K562 (cell line): Measurements from ENCODE around the gene TMEM217. TPM values are rescaled to one million over a fixed set of nuclear protein-coding genes. Genes with fewer than 3 reads are reported as not detected.
A peak's percentile ranks its signal among the peaks of the same experiment; 100 is the strongest.

ENCODE experiments used
- CREM ChIP-seq: IDR thresholded peaks from 2 replicates; pipeline ENCODE4 v1.6.1; 2014; ENCODE audit warnings: antibody characterized with exemption, low read depth
- E2F8 ChIP-seq: fragments of 450-650 bp; IDR thresholded peaks from 2 replicates; pipeline ENCODE4 v1.7.1; 2018; ENCODE audit warnings: mild to moderate bottlenecking, low read depth; ENCODE audit not compliant: partially characterized antibody
- E4F1 ChIP-seq: fragments of 250-450 bp; sonication (Bioruptor Pico); IDR thresholded peaks from 2 replicates; pipeline ENCODE4 v1.5.0; 2021; ENCODE audit warnings: mild to moderate bottlenecking, borderline replicate concordance
- ELF2 ChIP-seq: fragments of 250-450 bp; sonication (Bioruptor Pico); IDR thresholded peaks from 2 replicates; pipeline ENCODE4 v1.5.0; 2021; ENCODE audit warnings: mild to moderate bottlenecking
- HMBOX1 ChIP-seq: sonication (generic); IDR thresholded peaks from 2 replicates; pipeline ENCODE4 v1.6.1; 2016
- PRPF4 ChIP-seq: fragments of 200-400 bp; formaldehyde crosslinking; IDR thresholded peaks from one replicate; pipeline ENCODE4 v1.6.1; 2017; ENCODE audit warnings: low read length, low read depth, mild to moderate bottlenecking; ENCODE audit not compliant: insufficient read depth, poor library complexity, severe bottlenecking
- RB1 ChIP-seq: fragments of 450-650 bp; IDR thresholded peaks from 2 replicates; pipeline ENCODE4 v1.6.1; 2017; ENCODE audit warnings: low read depth, mild to moderate bottlenecking
- RBBP5 ChIP-seq: fragments of 200-600 bp; sonication (generic); IDR thresholded peaks from 2 replicates; pipeline ENCODE4 v1.6.1; 2012; ENCODE audit warnings: borderline replicate concordance, mild to moderate bottlenecking, low read length, control low read depth, inconsistent platforms; ENCODE audit not compliant: insufficient read depth, poor library complexity, severe bottlenecking
- RBM25 ChIP-seq: fragments of 200-400 bp; formaldehyde crosslinking; IDR thresholded peaks from 2 replicates; pipeline ENCODE4 v1.6.1; 2018; ENCODE audit warnings: low read length, low read depth, moderate library complexity; ENCODE audit not compliant: severe bottlenecking
- THRB ChIP-seq: fragments of 450-650 bp; formaldehyde crosslinking; conservative IDR thresholded peaks from 2 replicates; pipeline ENCODE4 v1.4.0; 2022; ENCODE audit warnings: mild to moderate bottlenecking, missing genetic modification characterization
- ZBTB49 ChIP-seq: sonication (generic); formaldehyde crosslinking; IDR thresholded peaks from 2 replicates; pipeline ENCODE4 v1.8.0; 2022; ENCODE audit warnings: missing genetic modification reagents, mild to moderate bottlenecking, borderline replicate concordance
- ZNF764 ChIP-seq: fragments of 250-450 bp; sonication (Bioruptor Pico); IDR thresholded peaks from 2 replicates; pipeline ENCODE4 v1.4.0; 2020; ENCODE audit warnings: low read depth, mild to moderate bottlenecking, moderate library complexity
- polyA plus RNA-seq, 8 experiments: library from polyadenylated mRNA; depleted of rRNA in 4 of 8; stranded (reverse) in 5 of 8; unstranded in 3 of 8; fragments of >200 nt; fragmentation: Nextera tagmentation in 2 of 8; fragmentation: Illumina TruSeq in 1 of 8; extraction: Ambion mirVana in 2 of 8; extraction: Trizol in 1 of 8; gene quantifications; 2 replicates each; pipeline versions ENCODE4 v1.2.1 to v1.2.3, GENCODE V29; 2011 to 2014; ENCODE audit warnings: inconsistent platforms in 1 of 8, missing spikeins in 1 of 8
- total RNA-seq, 7 experiments: library from RNA; depleted of rRNA in 6 of 7; stranded (reverse); fragments of >200 nt in 6 of 7; fragmentation: Illumina TruSeq in 2 of 7; extraction: Trizol in 2 of 7; gene quantifications; 2 replicates each; pipeline versions ENCODE4 v1.2.1 to v1.2.3, GENCODE V29; 2011 to 2021; ENCODE audit warnings: low replicate concordance in 1 of 7

The TMEM217 gene
- total and polyA plus RNA-seq, 9 of the 15 experiments (the other 6 are each of a cell fraction or from before 2014, with no cell fraction given) = 1.3 to 8.0 (median 1.9) TPM

- TF ChIP-seq E2F8 (peak; percentile 41), CREM (no peak), ELF2 (no peak), THRB (peak; percentile 88), RB1 (no peak), ZNF764 (CRISPR knock-in tag) (no peak), HMBOX1 (no peak), E4F1 (CRISPR knock-in tag) (no peak), RBBP5 (peak; percentile 72), ZBTB49 (CRISPR knock-in tag) (no peak), RBM25 (no peak), PRPF4 (no peak)
Observed at GRCh38 chr6:37204014-37204751, 53.8 kb downstream of the TMEM217 start (continued).
